ENCODE measurements around the gene EIF4G3.
A peak's percentile ranks its signal among the peaks of the same experiment; 100 is the strongest.
"Not testable (repeated sequence)": the region's sequence is repeated elsewhere in the genome, so short reads cannot be mapped to it uniquely, and the experiment has no call there.

Gene EIF4G3

DNA sequence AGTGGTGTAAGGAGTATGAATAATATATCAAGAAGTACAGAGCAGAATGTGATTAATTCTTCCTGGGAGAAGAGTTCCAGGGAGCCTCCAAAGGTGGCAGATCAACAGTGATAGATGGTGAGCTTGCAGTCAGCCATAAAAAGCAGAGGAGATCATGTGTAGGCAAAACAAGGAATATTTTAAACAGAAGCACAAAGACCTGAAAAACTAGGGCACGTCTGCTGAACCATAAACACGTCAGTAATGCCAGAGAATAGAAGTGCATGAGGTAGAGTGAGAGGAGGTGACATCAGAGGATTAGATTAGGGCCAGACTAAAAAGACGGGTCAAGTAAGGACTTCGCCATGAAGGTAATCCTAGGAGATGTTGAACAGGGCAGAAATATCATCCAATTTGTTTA lies 151.8 kb downstream of the EIF4G3 start:
- DNase-seq (ENCODE audit: low spot score), result no peak

DNA sequence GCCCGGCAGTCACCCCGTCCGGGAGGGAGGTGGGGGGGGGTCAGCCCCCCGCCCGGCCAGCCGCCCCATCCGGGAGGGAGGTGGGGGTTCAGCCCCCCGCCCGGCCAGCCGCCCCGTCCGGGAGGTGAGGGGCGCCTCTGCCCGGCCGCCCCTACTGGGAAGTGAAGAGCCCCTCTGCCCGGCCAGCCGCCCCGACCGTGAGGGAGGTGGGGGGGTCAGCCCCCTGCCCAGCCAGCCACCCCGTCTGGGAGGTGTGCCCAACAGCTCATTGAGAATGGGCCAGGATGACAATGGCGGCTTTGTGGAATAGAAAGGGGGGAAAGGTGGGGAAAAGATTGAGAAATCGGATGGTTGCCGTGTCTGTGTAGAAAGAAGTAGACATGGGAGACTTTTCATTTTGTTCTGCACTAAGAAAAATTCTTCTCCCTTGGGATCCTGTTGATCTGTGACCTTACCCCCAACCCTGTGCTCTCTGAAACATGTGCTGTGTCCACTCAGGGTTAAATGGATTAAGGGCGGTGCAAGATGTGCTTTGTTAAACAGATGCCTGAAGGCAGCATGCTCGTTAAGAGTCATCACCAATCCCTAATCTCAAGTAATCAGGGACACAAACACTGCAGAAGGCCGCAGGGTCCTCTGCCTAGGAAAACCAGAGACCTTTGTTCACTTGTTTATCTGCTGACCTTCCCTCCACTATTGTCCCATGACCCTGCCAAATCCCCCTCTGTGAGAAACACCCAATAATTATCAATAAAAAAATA lies 152.4 kb downstream of the EIF4G3 start:
- not testable (repeated sequence) for DNase-seq (ENCODE audit: low spot score)

- peak; percentile 69 for DNase-seq (ENCODE audit: low spot score)
Observed at GRCh38 chr1:21022279-21023040, 154.2 kb downstream of the EIF4G3 start.

- DNase-seq (ENCODE audit: low spot score), result no peak
Observed at GRCh38 chr1:21021311-21021710, 155.4 kb downstream of the EIF4G3 start.

DNA sequence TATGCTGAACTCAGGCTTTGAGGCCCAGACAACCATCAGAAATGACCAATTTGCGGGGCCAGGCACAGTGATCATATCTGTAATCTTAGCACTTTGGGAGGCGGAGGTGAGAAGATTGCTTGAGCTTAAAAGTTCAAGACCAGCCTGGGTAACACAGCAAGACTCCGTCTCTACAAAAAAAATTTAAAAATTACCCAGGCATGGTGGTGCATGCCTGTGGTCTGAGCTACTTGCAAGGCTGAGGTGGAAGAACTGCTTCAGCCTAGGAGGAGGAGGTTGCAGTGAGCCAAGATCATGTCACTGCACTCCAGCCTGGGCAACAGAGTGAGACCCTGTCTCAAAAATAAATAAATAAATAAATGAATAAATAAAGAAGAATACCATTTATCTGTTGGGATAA lies 156.5 kb downstream of the EIF4G3 start:
- no peak for DNase-seq (ENCODE audit: low spot score)

DNA sequence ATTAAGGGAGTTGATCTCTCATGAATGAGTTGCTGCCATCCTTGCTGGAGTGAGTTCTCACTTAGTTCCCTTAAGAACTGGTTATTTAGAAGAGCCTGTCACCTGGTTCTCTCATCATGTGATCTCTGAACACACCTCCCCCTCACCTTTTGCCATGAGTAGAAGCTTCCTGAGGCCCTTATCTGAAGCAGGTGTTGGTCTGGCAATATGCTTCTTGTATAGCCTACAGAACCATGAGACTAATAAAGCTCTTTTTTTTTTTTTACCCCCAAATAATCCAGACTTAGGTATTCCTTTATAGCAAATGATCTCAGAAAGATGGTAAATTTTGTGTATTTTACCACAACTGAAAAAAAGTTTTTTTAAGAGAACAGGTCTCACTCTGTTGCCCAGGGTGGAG lies 158.0 kb downstream of the EIF4G3 start:
- no peak for DNase-seq (ENCODE audit: low spot score)

GRCh38 chr1:21013510-21013909 lies 163.2 kb downstream of the EIF4G3 start:
- no peak for DNase-seq (ENCODE audit: low spot score)

DNA sequence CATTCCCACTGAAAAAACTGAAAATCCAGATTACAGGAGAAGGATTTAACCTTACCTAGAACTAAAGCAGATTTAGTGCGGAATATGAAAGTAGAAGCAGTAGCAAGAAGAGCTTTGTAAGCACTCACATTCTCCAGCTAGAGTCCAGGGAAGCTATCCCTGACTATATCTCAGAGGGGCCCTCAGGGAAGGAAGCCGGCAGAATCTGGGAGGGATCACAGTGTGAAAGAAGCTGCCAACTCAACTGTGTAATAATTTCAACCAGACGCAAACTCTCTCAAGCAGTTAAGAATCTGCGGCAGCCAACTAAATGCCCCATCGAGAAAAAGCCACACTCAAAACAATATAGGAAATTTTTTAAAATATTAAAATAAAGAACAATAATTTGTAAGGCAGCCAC lies 163.8 kb downstream of the EIF4G3 start:
- no peak for DNase-seq (ENCODE audit: low spot score)

- no peak for DNase-seq (ENCODE audit: low spot score)
Observed at GRCh38 chr1:21007876-21008275, 168.8 kb downstream of the EIF4G3 start.

DNA sequence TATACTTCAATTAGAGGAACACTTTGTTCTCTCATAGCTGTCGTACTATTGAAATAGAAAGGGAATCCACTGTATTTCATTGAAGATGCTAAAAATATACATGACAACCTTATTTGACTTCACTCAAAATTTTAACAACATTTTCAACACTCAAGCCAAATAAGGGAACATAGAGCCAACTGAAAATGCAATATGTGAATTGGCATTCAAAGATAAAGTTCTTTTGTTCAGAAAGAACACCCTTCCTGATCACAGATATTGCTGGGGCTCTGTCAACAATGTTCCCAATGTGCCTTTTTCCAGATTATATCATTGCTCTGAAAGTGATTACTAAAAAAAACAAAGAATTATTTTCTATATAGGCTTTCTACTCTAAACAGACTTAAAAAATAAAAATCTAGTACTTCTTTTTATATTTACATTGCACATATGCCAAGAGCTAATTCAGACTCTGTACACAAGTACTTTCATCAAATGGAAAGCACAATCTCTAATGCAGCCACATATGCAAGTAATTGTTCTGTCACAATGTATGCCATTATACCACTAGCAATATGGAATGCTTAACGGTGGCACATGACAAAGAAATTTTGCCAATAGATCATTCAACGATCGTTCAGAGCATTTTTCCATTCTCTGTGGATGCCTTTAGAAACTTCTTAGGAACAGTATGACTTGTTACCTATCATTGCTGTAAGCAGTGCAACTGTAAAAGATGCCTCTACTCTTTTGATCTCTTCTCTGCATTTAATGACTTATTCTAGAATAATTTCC lies 171.0 kb downstream of the EIF4G3 start:
- DNase-seq (ENCODE audit: low spot score), result no peak

DNA sequence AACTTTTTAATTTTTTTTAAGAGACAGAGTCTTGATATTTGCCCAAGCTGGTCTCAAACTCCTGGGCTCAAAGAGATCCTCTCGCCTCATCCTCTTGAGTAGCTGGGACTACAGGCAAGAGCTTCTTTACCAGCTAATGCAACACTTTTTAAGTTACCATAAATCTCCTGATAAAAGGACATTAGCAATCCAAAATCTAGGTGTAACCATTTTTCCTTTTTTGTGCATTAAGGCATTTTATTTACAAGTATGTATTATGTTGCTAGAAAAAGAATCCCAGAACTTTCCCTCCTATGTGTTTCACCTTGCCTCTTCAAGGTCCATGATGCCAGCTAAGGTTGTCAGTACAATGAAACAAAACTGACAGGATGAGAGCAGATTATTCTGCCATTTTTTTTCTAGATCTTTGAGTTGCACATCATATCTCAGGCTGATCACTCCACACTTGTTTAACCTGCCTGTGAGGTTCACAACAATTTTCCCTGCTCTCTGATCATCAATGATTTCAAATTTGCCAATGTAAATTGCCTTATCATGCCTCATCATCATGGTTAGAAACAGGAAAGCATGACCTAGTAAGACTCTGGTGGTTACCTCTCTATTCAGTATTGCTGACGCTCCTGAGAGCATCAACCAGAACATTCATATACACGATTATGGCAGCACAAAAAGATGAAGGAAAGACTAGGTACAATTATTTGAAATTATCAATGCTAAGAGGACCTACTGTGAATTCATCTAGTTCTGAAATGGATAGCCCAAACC lies 173.2 kb downstream of the EIF4G3 start:
- DNase-seq (ENCODE audit: low spot score), result no peak

GRCh38 chr1:21001042-21001441 lies 175.7 kb downstream of the EIF4G3 start:
- no peak for DNase-seq (ENCODE audit: low spot score)

GRCh38 chr1:21000245-21000594 lies 176.5 kb downstream of the EIF4G3 start:
- DNase-seq (ENCODE audit: low spot score), result no peak

DNA sequence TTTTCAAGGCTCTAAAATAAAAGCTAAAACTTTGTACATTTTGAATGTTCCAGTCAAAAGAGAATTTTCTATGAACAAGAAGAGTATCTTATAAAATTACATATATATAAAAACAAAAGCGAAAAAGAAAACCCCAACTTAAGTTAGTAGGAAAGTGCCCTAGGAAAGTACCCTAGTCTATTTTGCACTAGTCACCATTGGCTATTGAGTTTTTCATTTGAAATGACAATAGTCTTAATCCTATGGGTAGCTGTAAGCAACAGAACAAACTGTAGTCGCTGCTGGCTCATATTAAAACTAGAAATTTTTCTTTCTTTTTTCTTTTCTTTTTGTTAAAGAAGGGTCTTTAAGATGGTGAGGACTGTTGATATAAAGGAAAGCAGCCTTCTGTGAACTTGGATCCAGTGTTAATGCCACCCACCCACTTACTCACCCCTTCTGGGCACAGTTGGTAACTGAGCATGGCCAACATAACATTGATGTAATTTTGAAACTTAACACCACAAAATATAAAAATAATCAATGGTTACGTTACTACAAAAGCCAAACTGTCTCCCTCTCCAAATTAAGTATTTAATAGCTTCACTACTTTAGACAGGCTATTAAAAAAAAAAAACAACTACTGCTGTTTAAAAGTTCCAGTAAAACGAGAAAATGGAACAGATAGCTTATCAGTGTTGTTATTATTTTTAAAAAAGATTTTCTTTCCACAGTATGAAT lies 177.0 kb downstream of the EIF4G3 start:
- no peak for DNase-seq (ENCODE audit: low spot score)

- DNase-seq (ENCODE audit: low spot score), result no peak
Observed at GRCh38 chr1:20998826-20999225, 177.9 kb downstream of the EIF4G3 start.

DNA sequence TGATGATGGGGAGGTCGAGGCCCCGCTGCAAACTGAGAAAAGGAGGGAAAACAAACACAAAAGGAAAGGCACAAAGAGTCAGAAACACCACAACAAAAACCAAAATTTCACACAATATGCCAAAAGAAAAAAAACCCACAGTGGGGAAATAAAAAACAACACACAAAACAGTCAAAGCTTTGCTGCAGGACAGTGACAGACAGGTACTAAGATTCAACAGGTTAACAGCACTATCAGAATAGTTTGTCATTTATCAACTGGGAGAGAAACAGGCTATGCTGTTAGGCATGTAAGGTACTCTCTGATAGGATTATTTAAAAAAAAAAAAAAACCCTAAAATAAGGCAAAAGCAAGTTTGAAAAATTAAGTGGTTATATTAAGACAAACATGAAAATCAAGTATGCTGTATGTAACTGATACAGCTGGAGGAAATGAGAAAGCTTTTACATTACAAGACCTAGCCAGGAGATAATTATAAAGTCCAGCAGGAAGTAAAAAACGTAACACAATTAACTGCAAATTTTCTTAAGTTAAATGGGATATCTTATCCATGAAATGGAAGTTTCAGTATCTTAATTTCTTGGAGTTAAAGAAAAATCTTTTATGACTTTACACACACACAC lies 179.0 kb downstream of the EIF4G3 start:
- DNase-seq (ENCODE audit: low spot score), result no peak

DNA sequence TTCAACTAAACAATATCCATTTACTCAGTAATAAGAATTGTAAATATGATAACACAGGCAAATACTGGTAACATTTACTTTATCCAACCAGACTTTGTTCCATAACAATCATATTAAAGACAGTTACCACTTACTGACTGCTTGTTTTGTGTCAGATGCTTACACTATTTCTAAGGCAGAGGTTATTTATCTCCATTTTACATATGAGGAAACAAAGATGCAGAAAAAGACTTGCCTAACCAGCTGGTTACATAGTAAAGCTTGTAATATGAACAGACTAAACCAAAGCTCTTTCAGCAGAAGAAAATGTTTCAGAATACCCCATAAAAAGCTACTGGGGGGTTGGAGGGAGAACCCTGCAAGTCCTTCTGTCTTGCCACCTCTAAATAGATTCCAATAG lies 180.1 kb downstream of the EIF4G3 start:
- DNase-seq (ENCODE audit: low spot score), result no peak

GRCh38 chr1:20993716-20994575 lies 182.8 kb downstream of the EIF4G3 start:
- no peak for DNase-seq (ENCODE audit: low spot score)

GRCh38 chr1:20992322-20993056 lies 184.2 kb downstream of the EIF4G3 start:
- DNase-seq (ENCODE audit: low spot score), result no peak

All from HuH-7 (cell line).